Upper lobe of right lung (tissue), 1 donor: ENCODE measurements around the gene TBX15. TPM values are rescaled to one million over a fixed set of nuclear protein-coding genes. Genes with fewer than 3 reads are reported as not detected.

Experiments
- ATAC-seq: fragments of 200-7000 bp; cut with Tn5 transposase; one replicate; pipeline ENCODE4 v1.9.1; 2020; ENCODE audit warnings: mild to moderate bottlenecking, moderate library complexity
- DNase-seq: peaks from one replicate; pipeline ENCODE4 v3.0.0-alpha.2; 2020
- H3K27ac ChIP-seq: fragments of 200-600 bp; one replicate; pipeline ENCODE4 v1.8.0; 2022
- H3K27me3 ChIP-seq: fragments of 200-600 bp; one replicate; pipeline ENCODE4 v1.8.0; 2022; ENCODE audit warnings: mild to moderate bottlenecking
- H3K36me3 ChIP-seq: fragments of 200-600 bp; one replicate; pipeline ENCODE4 v1.8.0; 2022
- H3K4me1 ChIP-seq: fragments of 200-600 bp; one replicate; pipeline ENCODE4 v1.8.0; 2022
- H3K4me3 ChIP-seq: fragments of 200-600 bp; one replicate; pipeline ENCODE4 v1.8.0; 2022; ENCODE audit warnings: mild to moderate bottlenecking
- H3K9me3 ChIP-seq: fragments of 200-600 bp; one replicate; pipeline ENCODE4 v1.8.0; 2022
- intact Hi-C: fragments of 100-400 bp; cut with DNase I; formaldehyde crosslinking; loops from one replicate; pipeline ENCODE4 v1.11.0; 2022
- total RNA-seq: library from RNA; stranded (reverse); fragmentation: NEBNext Ultra II Directional; extraction: Animal tissue kit (Norgen Biotek cat#: 25700); gene quantifications from one replicate; pipeline ENCODE4 v1.2.1, GENCODE V29; 2021
- TF ChIP-seq, protein P1 (sequence below): fragments of 200-600 bp; IDR thresholded peaks from one replicate; pipeline ENCODE4 v1.8.0; 2022; ENCODE audit warnings: antibody characterized with exemption
- donor health status: DM: no; HTN: yes; CAD: no; lungs with severe emphysema.

Gene TBX15
- total RNA-seq, 1 donor from 2014 or later = 0.64 TPM

DNA sequence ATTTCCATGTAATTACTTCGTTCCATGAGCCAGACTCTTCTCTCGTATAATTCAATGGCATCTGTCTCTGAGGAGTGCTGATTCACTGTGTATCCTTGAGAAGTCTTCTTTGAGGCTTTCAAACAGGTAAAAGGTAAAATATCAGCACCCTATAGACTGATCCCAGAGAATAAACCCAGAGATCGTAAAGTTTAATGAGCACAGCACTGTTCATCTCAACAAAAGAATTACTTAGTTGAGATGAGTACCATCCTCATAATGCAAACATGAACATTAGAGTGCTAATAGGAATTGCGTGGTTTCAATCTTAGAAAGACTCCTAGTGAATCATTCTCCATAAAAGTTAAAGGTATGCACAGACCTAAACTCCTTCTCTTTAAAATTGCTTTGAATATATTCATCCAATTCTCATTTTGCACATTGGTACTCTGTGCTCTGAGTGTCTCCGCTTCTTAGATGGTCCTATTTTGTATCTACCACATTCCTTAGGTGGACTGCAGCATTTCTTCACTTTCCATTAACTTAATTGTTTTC lies 97.2 kb downstream of the TBX15 start:
- intact Hi-C loops = no loop called here
- Histone ChIP-seq H3K4me1 (no peaks in the 10 kb centered on the region), H3K36me3 (no peaks in the 10 kb centered on the region), H3K27ac (no peak overlapping the region), H3K27me3 (no peaks in the 10 kb centered on the region), H3K4me3 (no peak overlapping the region), H3K9me3 (no peaks in the 10 kb centered on the region)
- DNase-seq = no peak
- ATAC-seq = no peak
- TF ChIP-seq, protein P1, sequence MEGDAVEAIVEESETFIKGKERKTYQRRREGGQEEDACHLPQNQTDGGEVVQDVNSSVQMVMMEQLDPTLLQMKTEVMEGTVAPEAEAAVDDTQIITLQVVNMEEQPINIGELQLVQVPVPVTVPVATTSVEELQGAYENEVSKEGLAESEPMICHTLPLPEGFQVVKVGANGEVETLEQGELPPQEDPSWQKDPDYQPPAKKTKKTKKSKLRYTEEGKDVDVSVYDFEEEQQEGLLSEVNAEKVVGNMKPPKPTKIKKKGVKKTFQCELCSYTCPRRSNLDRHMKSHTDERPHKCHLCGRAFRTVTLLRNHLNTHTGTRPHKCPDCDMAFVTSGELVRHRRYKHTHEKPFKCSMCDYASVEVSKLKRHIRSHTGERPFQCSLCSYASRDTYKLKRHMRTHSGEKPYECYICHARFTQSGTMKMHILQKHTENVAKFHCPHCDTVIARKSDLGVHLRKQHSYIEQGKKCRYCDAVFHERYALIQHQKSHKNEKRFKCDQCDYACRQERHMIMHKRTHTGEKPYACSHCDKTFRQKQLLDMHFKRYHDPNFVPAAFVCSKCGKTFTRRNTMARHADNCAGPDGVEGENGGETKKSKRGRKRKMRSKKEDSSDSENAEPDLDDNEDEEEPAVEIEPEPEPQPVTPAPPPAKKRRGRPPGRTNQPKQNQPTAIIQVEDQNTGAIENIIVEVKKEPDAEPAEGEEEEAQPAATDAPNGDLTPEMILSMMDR = no peak

DNA sequence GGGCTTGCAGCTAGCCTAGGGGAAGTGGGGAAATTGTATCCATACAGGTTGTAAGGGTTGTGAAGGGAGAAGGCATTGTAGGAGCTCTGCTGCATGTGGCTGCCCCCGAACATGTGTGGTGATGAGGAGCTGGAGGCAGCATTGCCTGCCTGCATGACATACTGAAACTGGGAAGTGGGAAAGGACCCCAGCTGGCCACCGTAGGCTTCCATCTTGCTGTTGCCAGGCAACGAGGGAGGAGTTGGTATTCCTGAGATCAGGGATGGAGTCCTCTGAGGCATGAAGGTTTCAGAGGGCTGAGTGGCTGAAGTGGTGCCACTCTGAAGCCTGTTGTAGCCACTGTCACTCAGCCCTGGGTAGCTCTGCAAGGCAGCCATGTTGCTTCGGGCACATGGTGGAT lies 103.2 kb downstream of the TBX15 start:
- H3K9me3 ChIP-seq = no peaks in the 10 kb centered on the region
- DNase-seq (no peak), ATAC-seq (no peak)
- no peaks in the 10 kb centered on the region for H3K36me3 ChIP-seq
- TF ChIP-seq, protein P1 = no peak
- no peaks in the 10 kb centered on the region for H3K4me1 ChIP-seq
- intact Hi-C loops = no loop called here
- H3K27me3 ChIP-seq = no peaks in the 10 kb centered on the region
- H3K27ac ChIP-seq = no peak overlapping the region
- H3K4me3 ChIP-seq = no peak overlapping the region

DNA sequence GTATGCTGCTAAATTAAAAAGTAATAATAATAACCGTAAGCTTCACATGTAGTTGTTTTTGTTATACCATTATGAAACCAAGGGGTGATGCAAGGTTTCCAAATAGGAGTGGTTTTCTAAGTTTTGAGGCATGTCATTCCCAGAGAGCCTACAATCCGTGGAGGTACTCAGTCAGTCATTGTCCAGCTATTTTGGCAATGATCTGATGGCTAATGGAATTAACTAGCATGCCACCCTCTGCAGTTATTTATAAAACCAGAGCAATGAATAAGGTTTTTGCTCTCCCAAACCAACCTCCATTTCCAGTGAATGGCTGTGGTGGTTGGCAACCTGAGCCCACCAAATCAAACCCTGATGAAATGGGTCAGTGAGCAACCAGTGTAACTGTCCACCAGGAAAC lies 106.4 kb downstream of the TBX15 start:
- intact Hi-C loops = no loop called here

DNA sequence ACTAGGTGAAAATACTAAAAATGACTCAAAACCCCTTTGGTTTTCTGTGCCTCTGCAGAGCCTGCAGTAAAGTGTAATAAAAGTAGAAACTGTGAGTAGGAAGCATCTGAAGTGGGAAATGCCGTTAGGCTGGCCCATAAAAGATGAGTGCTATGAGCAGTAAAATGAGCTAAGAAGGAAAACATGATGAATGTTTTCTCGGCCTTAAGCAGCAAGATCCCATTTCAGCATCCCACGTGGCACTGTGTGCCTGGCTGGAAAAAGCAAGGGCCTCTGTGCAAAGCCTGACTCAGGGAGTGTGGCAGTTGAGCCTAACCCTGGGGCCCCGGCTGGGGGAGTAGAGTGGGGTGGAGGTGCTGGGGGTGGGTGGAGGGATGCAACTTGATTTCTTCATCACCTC lies 109.5 kb downstream of the TBX15 start:
- DNase-seq = no peak
- H3K4me1 ChIP-seq = no peaks in the 10 kb centered on the region
- intact Hi-C loops = no loop called here
- H3K9me3 ChIP-seq = no peaks in the 10 kb centered on the region
- H3K27ac ChIP-seq = no peak overlapping the region
- no peak overlapping the region for H3K4me3 ChIP-seq
- no peaks in the 10 kb centered on the region for H3K36me3 ChIP-seq
- TF ChIP-seq, protein P1 = no peak
- no peaks in the 10 kb centered on the region for H3K27me3 ChIP-seq
- ATAC-seq = no peak

More for the DNA sequence above, 106.4 kb downstream of the TBX15 start:
- ATAC-seq (no peak), DNase-seq (no peak)
- no peak overlapping the region for H3K4me3 ChIP-seq
- H3K27me3 ChIP-seq = no peaks in the 10 kb centered on the region
- TF ChIP-seq, protein P1 = no peak
- no peaks in the 10 kb centered on the region for H3K36me3 ChIP-seq
- H3K9me3 ChIP-seq = no peaks in the 10 kb centered on the region
- H3K27ac ChIP-seq = no peak overlapping the region
- H3K4me1 ChIP-seq = no peaks in the 10 kb centered on the region

DNA sequence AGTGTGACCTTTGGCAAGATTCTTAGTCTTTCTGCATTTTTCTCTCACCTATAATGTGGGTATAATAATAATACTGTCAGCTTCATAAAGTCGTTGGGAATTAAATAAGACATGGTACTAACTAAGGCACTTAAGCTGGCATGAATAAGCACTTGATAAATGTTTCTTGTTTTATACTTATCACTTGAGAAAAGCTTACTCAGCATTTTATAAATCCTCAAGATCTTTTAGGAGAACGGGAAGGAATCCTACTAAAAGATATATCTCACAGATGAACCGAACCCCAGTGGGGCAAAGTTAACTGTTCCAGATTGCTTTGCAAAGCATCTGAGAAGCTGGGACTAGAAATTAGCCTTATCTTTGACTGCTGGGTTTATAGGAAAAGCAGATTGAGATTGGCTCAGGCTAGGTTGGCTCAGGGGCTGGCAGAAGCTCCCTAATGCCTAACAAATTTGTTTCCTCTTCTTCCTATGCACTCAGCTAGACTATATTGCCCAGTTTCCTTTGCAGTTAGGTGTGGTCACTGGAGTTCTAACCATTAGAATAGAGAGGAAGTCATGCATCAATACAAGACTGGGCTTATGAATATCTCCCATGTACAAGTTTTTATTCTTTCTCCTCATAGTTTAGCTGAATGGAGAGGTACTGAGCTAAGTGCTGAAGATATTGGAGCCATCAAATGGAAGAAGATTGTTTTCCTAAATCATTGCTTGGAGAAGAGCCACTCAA lies 110.3 kb downstream of the TBX15 start:
- H3K4me3 ChIP-seq = no peak overlapping the region
- ATAC-seq = no peak
- intact Hi-C loops = no loop called here

More for the DNA sequence above, 110.3 kb downstream of the TBX15 start:
- DNase-seq = no peak
- TF ChIP-seq, protein P1 = no peak
- Histone ChIP-seq H3K27me3 (no peaks in the 10 kb centered on the region), H3K9me3 (no peaks in the 10 kb centered on the region), H3K4me1 (no peaks in the 10 kb centered on the region), H3K27ac (no peak overlapping the region), H3K36me3 (no peaks in the 10 kb centered on the region)
